GM12891 (cell line): ENCODE results near the gene CABP7.

Experiments used
- POLR2A ChIP-seq: IDR thresholded peaks from 2 replicates; pipeline ENCODE4 v1.6.1; 2011; ENCODE audit warnings: low read depth, low read length, control low read depth
- TAF1 ChIP-seq: IDR thresholded peaks from 2 replicates; pipeline ENCODE4 v1.6.1; 2011; ENCODE audit warnings: low read depth, low read length, control low read depth

DNA sequence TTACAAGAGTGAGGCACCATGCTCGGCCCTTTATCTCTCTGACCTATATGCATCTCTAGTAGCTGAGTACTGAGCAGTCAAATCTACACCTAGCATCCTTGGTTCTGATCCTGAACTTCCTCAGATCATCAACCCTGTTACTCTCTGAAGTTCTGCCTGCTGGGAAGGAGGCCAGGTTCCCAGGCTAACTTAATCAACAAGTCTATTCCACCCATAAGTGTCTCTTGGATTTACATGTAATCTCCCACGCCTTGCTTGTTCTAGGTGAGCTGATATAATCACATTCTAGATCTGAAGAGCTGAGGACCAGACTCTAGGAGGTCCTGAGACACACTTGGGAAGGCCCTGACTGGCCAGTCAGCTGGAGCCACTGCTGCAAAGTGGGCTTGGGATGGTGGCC is 22.1 kb downstream of the CABP7 start:
- no peak for TF ChIP-seq TAF1
- no peak for TF ChIP-seq POLR2A
